Stimulated activated naive CD8-positive, alpha-beta T cell treated with anti-CD3 and anti-CD28 coated beads, Interleukin-15, Interleukin-2, amounts not matched to agents 100 ng/mL and 50 ng/mL, for 24 hours (primary cell): Measurements from ENCODE around the gene PCBP1.

Experiments used
- H3K27ac Mint-ChIP-seq: one replicate; pipeline ENCODE4 v1.8.0; 2021; ENCODE audit warnings: mild to moderate bottlenecking, mixed read lengths
- H3K27me3 Mint-ChIP-seq: one replicate; pipeline ENCODE4 v1.8.0; 2021; ENCODE audit warnings: mixed read lengths
- H3K36me3 Mint-ChIP-seq: one replicate; pipeline ENCODE4 v1.8.0; 2021; ENCODE audit warnings: low read depth, mixed read lengths
- H3K4me1 Mint-ChIP-seq: one replicate; pipeline ENCODE4 v1.8.0; 2021; ENCODE audit warnings: low read depth, mixed read lengths
- H3K4me3 Mint-ChIP-seq: one replicate; pipeline ENCODE4 v1.8.0; 2021; ENCODE audit warnings: mild to moderate bottlenecking, mixed read lengths
- H3K9me3 Mint-ChIP-seq: one replicate; pipeline ENCODE4 v1.8.0; 2021; ENCODE audit warnings: mixed read lengths

The PCBP1 gene

DNA sequence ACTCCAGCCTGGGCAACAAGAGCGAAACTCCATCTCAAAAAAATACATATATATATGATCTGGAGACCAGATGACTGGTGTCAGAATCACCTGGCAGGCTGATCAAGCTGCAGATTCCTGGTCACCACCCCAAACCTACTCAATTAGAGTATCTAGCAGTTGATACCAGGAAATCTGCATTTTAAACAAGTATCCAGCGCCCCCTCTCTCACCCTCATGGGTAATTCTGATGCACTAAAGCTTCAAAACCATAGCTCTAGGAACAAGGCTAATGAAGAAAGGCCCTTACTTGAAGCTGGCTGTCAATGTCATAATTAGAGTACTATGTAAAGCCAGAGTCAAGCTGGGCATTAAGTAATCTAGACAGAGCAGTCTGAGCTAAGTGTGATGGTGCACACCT lies 25.0 kb upstream of the PCBP1 start:
- Mint-ChIP-seq H3K4me3 (no peak overlapping the region), H3K36me3 (peaks cover 55% of the 10 kb centered on the region), H3K27ac (no peak overlapping the region), H3K9me3 (no peaks in the 10 kb centered on the region), H3K4me1 (peaks cover 5% of the 10 kb centered on the region), H3K27me3 (no peaks in the 10 kb centered on the region)

- peaks cover 44% of the 10 kb centered on the region for H3K4me1 Mint-ChIP-seq
- H3K36me3 Mint-ChIP-seq: peaks cover 55% of the 10 kb centered on the region
- peak overlapping the region; percentile 44 for H3K4me3 Mint-ChIP-seq
Observed at GRCh38 chr2:70068119-70068518, 19.2 kb upstream of the PCBP1 start.

GRCh38 chr2:70069049-70069448 lies 18.2 kb upstream of the PCBP1 start:
- Mint-ChIP-seq H3K27me3 (no peaks in the 10 kb centered on the region), H3K4me1 (peaks cover 51% of the 10 kb centered on the region), H3K4me3 (peak overlapping the region; percentile 64), H3K9me3 (no peaks in the 10 kb centered on the region), H3K36me3 (peaks cover 52% of the 10 kb centered on the region), H3K27ac (peak overlapping the region; percentile 93)

More at GRCh38 chr2:70068119-70068518, 19.2 kb upstream of the PCBP1 start:
- Mint-ChIP-seq H3K9me3 (no peaks in the 10 kb centered on the region), H3K27ac (peak overlapping the region; percentile 93), H3K27me3 (no peaks in the 10 kb centered on the region)

DNA sequence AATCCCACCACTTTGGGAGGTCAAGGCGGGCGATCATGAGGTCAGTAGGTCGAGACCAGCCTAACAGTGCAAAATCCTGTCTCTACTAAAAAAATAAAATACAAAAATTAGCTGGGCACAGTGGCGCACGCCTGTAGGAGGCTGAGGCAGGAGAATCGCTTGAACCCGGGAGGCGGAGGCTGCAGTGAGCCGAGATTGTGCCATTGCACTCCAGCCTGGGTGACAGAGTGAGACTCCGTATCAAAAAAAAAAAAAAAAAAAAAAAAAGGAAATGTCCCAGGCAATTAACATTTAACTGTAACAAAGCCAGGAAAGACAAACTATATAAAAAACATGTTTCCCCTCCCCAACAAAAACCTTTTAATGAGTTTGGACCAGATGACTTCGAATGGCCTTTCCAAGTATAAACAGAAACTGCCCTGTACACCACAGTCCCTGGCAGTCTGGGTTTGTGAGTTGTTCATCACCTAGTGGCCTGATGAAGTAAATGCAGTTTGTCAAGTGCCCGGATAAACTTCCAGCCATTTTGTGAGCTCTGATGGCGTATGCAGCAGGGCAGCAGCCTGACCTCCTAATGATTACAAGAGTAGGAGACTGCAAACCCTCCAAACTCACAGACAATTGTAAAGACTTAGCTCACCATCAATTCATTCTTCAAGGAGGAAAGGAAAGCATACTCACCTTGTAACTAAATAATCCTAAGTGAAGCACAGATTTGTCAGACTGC lies 16.6 kb upstream of the PCBP1 start:
- Mint-ChIP-seq H3K36me3 (peaks cover 44% of the 10 kb centered on the region), H3K9me3 (no peaks in the 10 kb centered on the region), H3K27ac (peak overlapping the region; percentile 93), H3K4me3 (peak overlapping the region; percentile 45), H3K27me3 (no peaks in the 10 kb centered on the region), H3K4me1 (peaks cover 51% of the 10 kb centered on the region)

DNA sequence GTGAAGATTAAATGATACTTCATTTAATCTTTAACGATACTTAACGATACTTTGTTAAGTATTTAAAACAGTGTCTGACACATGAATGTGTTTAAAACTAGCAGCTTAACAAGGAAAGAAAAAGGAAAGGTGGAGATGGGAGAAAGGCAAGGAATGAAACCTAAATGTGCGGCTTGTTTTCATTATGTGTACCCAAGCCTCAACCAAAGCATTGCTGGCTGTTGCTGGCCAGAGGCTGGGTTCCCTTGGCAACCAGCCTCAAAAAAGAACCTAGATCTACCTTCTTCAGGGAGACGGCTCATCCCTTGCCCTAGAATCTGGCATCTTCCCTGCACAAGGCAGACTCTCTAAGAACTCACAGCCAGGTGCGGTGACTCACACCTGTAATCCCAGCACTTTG lies 13.8 kb upstream of the PCBP1 start:
- H3K9me3 Mint-ChIP-seq: no peaks in the 10 kb centered on the region
- peaks cover 46% of the 10 kb centered on the region for H3K36me3 Mint-ChIP-seq
- H3K27ac Mint-ChIP-seq: peak overlapping the region; percentile 45
- H3K4me3 Mint-ChIP-seq: no peak overlapping the region
- peaks cover 40% of the 10 kb centered on the region for H3K4me1 Mint-ChIP-seq
- H3K27me3 Mint-ChIP-seq: no peaks in the 10 kb centered on the region

DNA sequence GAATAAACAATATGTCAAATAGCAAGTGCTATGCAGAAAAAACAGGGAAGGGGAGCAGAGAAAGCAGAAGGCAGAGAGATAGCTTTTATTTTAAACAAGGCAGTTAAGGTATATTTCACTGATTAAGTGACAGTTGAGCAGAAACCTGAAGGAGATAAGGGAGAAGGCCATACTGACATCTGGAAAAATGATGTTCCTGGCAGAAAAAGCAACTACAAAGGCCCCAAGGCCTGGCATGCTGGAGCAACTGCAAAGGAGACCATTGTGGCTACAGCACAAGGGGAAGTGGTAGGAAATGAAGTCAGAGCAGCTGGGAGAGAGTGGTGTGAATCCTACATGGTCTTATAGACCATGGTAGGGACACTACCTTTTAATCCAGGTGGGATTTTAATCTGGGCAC lies 8.9 kb upstream of the PCBP1 start:
- peak overlapping the region; percentile 2 for H3K27ac Mint-ChIP-seq
- H3K36me3 Mint-ChIP-seq: peaks cover 60% of the 10 kb centered on the region
- H3K4me1 Mint-ChIP-seq: peaks cover 37% of the 10 kb centered on the region
- H3K9me3 Mint-ChIP-seq: no peaks in the 10 kb centered on the region
- no peaks in the 10 kb centered on the region for H3K27me3 Mint-ChIP-seq
- no peak overlapping the region for H3K4me3 Mint-ChIP-seq

DNA sequence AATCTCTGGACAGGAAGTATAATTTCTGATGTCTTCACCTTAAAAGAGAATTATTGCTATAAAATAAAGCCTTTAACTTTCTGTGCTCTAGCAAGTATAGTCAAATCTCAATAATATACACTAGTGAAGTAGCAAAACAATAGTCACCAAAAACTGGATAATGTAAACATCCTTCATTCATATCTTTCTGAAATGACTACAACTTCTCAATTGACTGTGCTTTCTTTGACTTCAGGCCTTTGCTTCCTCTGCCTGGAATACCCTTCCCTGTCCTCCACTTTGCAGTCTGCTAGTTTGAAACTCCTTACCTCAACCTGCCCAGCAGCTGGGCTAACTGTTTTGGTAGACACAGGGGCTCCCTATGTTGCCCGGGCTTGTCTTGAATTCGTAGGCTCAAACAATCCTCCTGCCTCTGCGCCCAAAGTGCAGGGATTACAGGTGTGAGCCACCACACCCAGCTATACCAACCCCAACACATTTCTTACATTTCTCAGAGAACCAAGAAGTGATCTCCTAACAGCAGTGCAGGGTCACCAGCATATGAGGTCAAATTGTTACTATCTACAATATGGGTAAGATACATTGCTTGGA lies 6.6 kb upstream of the PCBP1 start:
- no peaks in the 10 kb centered on the region for H3K27me3 Mint-ChIP-seq
- no peaks in the 10 kb centered on the region for H3K9me3 Mint-ChIP-seq
- peaks cover 57% of the 10 kb centered on the region for H3K4me1 Mint-ChIP-seq
- peak overlapping the region; percentile 23 for H3K27ac Mint-ChIP-seq
- peaks cover 66% of the 10 kb centered on the region for H3K36me3 Mint-ChIP-seq
- H3K4me3 Mint-ChIP-seq: peak overlapping the region; percentile 4

- Mint-ChIP-seq H3K27ac (no peak overlapping the region), H3K4me3 (no peak overlapping the region), H3K9me3 (no peaks in the 10 kb centered on the region), H3K4me1 (peaks cover 62% of the 10 kb centered on the region), H3K27me3 (no peaks in the 10 kb centered on the region), H3K36me3 (peaks cover 61% of the 10 kb centered on the region)
Observed at GRCh38 chr2:70081221-70081620, 6.1 kb upstream of the PCBP1 start.

GRCh38 chr2:70083344-70084156 lies 3.7 kb upstream of the PCBP1 start:
- Mint-ChIP-seq H3K27me3 (peaks cover 4% of the 10 kb centered on the region), H3K36me3 (peaks cover 59% of the 10 kb centered on the region), H3K4me1 (peaks cover 64% of the 10 kb centered on the region), H3K27ac (peak overlapping the region; percentile 84), H3K9me3 (no peaks in the 10 kb centered on the region), H3K4me3 (peak overlapping the region; percentile 65)

DNA sequence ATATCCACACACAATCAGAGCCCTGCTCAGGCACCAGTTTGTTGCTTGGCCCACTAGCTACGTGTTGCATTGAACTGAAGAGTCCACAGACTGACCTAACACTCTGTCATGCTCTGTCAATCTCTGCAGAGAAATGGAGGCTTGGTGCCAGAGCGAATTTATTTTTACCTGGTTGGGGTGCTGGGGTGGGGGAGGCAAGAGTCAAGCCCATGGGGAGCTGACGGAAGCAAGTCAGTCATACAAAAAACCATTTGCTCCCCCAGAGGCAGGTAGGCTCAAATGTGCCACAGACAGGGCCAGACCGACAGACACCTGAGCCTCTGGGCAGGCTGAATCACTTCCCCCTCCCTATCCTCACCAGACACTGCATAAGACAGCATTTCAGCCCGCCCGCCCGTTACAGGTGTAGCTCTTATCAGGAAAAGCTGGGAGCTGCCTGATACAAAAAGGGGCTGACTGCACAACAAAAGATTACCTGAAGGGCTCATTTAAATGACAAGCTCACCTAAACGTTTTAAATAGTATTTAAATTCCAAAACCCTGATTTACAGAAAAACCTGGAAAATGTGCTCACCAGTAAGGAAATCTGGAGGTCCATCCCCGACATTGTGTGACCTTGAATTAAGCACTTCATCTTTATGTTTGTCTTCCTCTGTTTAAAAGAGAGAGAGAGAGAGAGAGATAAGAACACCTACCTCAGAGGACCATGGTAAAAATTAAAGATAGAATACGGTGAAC lies 2.1 kb upstream of the PCBP1 start:
- Mint-ChIP-seq H3K4me3 (peak overlapping the region; percentile 97), H3K27ac (peak overlapping the region; percentile 100), H3K36me3 (peaks cover 59% of the 10 kb centered on the region), H3K27me3 (peaks cover 4% of the 10 kb centered on the region), H3K9me3 (no peaks in the 10 kb centered on the region), H3K4me1 (peaks cover 59% of the 10 kb centered on the region)

GRCh38 chr2:70085711-70086277 lies 1.5 kb upstream of the PCBP1 start:
- Mint-ChIP-seq H3K4me3 (peak overlapping the region; percentile 97), H3K27ac (peak overlapping the region; percentile 100), H3K4me1 (peaks cover 60% of the 10 kb centered on the region), H3K27me3 (peaks cover 4% of the 10 kb centered on the region), H3K36me3 (peaks cover 59% of the 10 kb centered on the region), H3K9me3 (no peaks in the 10 kb centered on the region)

- Mint-ChIP-seq H3K4me3 (peak overlapping the region; percentile 97), H3K27ac (peak overlapping the region; percentile 100), H3K4me1 (peaks cover 61% of the 10 kb centered on the region), H3K27me3 (peaks cover 4% of the 10 kb centered on the region), H3K36me3 (peaks cover 54% of the 10 kb centered on the region), H3K9me3 (no peaks in the 10 kb centered on the region)
Observed at GRCh38 chr2:70086278-70086837, 919 bp upstream of the PCBP1 start.

GRCh38 chr2:70087702-70088597 lies 673 bp downstream of the PCBP1 start:
- H3K9me3 Mint-ChIP-seq: no peaks in the 10 kb centered on the region
- H3K36me3 Mint-ChIP-seq: peaks cover 52% of the 10 kb centered on the region
- peaks cover 4% of the 10 kb centered on the region for H3K27me3 Mint-ChIP-seq
- peaks cover 64% of the 10 kb centered on the region for H3K4me1 Mint-ChIP-seq
- H3K27ac Mint-ChIP-seq: peak overlapping the region; percentile 100
- H3K4me3 Mint-ChIP-seq: peak overlapping the region; percentile 97
